Uterus (tissue), 2 donors: ENCODE data around the gene ZDHHC3.

Experiments
- CTCF ChIP-seq, 4 experiments: fragments of 200-600 bp in 2 of 4; fragments of 450-650 bp in 2 of 4; sonication (generic) in 2 of 4; IDR thresholded peaks; one replicate each; pipeline ENCODE4 v1.5.1; 2016 to 2019; ENCODE audit warnings: antibody characterized with exemption in 4 of 4, mild to moderate bottlenecking in 2 of 4, moderate library complexity in 1 of 4
- POLR2A ChIP-seq, 2 donors: fragments of 450-650 bp; IDR thresholded peaks; one replicate each; pipeline ENCODE4 v1.6.1; 2016; ENCODE audit warnings: antibody characterized with exemption in 2 of 2, mild to moderate bottlenecking in 1 of 2, moderate library complexity in 1 of 2

GRCh38 chr3:44987332-44987731 lies 11.4 kb upstream of the ZDHHC3 start:
- no peak for TF ChIP-seq POLR2A (IDR thresholded peaks at IDR 0.05)
- TF ChIP-seq CTCF (IDR thresholded peaks at IDR 0.05): no peak
